PC-3 (cell line): ENCODE data around the gene PLXNA4. TPM values are rescaled to one million over a fixed set of nuclear protein-coding genes. Genes with fewer than 3 reads are reported as not detected.

Experiments
- ATAC-seq: fragments of 200-7000 bp; cut with Tn5 transposase; 2 replicates; pipeline ENCODE4 v1.9.1; 2020; ENCODE audit warnings: mild to moderate bottlenecking, moderate library complexity
- BruUV-seq: library from RNA; stranded (reverse); fragments of 400-500 nt; replicated peaks from 2 replicates; lab custom pipeline; 2021; lab: Mats Ljungman, UMichigan
- CTCF ChIA-PET: fragments of 300-600 bp; sonication (Branson Sonifier 250); formaldehyde crosslinking; loops from one replicate; lab custom pipeline; 2022; ENCODE audit warnings: antibody characterized with exemption; lab: Charles Lee
- POLR2A ChIA-PET: fragments of 300-600 bp; sonication (Branson Sonifier 250); formaldehyde crosslinking; loops from one replicate; lab custom pipeline; 2022; ENCODE audit warnings: antibody characterized with exemption; ENCODE audit not compliant: unreplicated experiment; lab: Charles Lee
- DNase-seq: peaks from one replicate; pipeline ENCODE4 v3.0.0-alpha.2; 2015
- H2AFZ ChIP-seq: fragments of 300-600 bp; sonication (generic); 2 replicates; pipeline ENCODE4 v1.6.0; 2016; ENCODE audit warnings: antibody characterized with exemption, low read length
- H3F3A ChIP-seq: fragments of 300-600 bp; sonication (generic); one replicate; pipeline ENCODE4 v1.6.0; 2017; ENCODE audit warnings: antibody characterized with exemption, low read length, control low read depth, mild to moderate bottlenecking; ENCODE audit not compliant: unreplicated experiment
- H3K27ac ChIP-seq: fragments of 300-600 bp; sonication (generic); 2 replicates; pipeline ENCODE4 v1.5.1; 2016; ENCODE audit warnings: mild to moderate bottlenecking, low read length
- H3K27me3 ChIP-seq: fragments of 300-600 bp; sonication (generic); 2 replicates; pipeline ENCODE4 v1.6.1; 2016; ENCODE audit warnings: low read length, mixed read lengths
- H3K36me3 ChIP-seq: fragments of 300-600 bp; sonication (generic); 2 replicates; pipeline ENCODE4 v1.6.1; 2016; ENCODE audit warnings: low read depth, mixed run types, low read length, mixed read lengths
- H3K4me1 ChIP-seq: fragments of 300-600 bp; sonication (generic); 2 replicates; pipeline ENCODE4 v1.5.1; 2016; ENCODE audit warnings: low read length; ENCODE audit not compliant: insufficient read depth
- H3K4me2 ChIP-seq: fragments of 300-600 bp; sonication (generic); 2 replicates; pipeline ENCODE4 v1.6.0; 2016; ENCODE audit warnings: low read length
- H3K4me3 ChIP-seq: fragments of 300-600 bp; sonication (generic); 2 replicates; pipeline ENCODE4 v1.5.1; 2016; ENCODE audit warnings: mild to moderate bottlenecking, low read length, mixed read lengths
- H3K79me2 ChIP-seq: fragments of 300-600 bp; sonication (generic); 2 replicates; pipeline ENCODE4 v1.6.1; 2017; ENCODE audit warnings: low read length, mixed read lengths
- H3K9ac ChIP-seq: fragments of 300-600 bp; sonication (generic); 2 replicates; pipeline ENCODE4 v1.6.0; 2016; ENCODE audit warnings: mild to moderate bottlenecking, low read length
- H3K9me2 ChIP-seq: fragments of 300-600 bp; sonication (generic); replicated peaks from 2 replicates; pipeline ENCODE4 v1.6.1; 2016; ENCODE audit warnings: mixed run types, low read length, mixed read lengths
- H3K9me3 ChIP-seq: fragments of 300-600 bp; sonication (generic); 2 replicates; pipeline ENCODE4 v1.6.1; 2016; ENCODE audit warnings: low read length, mixed read lengths
- H4K20me1 ChIP-seq: fragments of 300-600 bp; sonication (generic); 2 replicates; pipeline ENCODE4 v1.6.1; 2016; ENCODE audit warnings: low read length, mixed read lengths
- CTCF ChIP-seq: fragments of 300-600 bp; sonication (generic); conservative IDR thresholded peaks from 2 replicates; pipeline ENCODE4 v1.5.1; 2017; ENCODE audit warnings: antibody characterized with exemption, low read depth, mild to moderate bottlenecking, low read length
- EZH2 ChIP-seq: fragments of 300-600 bp; sonication (generic); IDR thresholded peaks from one replicate; pipeline ENCODE4 v1.6.1; 2017; ENCODE audit warnings: antibody characterized with exemption, mild to moderate bottlenecking, low read length; ENCODE audit not compliant: unreplicated experiment
- EZH2phosphoT487 ChIP-seq: fragments of 300-600 bp; sonication (generic); IDR thresholded peaks from 2 replicates; pipeline ENCODE4 v1.6.1; 2018; ENCODE audit warnings: mild to moderate bottlenecking, antibody characterized with exemption, low read length, borderline replicate concordance
- intact Hi-C: fragments of 100-400 bp; cut with micrococcal nuclease; formaldehyde crosslinking; loops from 2 replicates; pipeline ENCODE4 v1.9.0; 2023
- total RNA-seq: library from RNA; depleted of rRNA; stranded (reverse); fragments of >200 nt; gene quantifications from 2 replicates; pipeline ENCODE4 v1.2.3, GENCODE V29; 2014

Gene PLXNA4
- total RNA-seq, 1 experiment from 2014 or later, result 1.2 TPM

- BruUV-seq, result no TSS peak
- Histone ChIP-seq H3K9me2 (no peaks in the 10 kb centered on the region), H3K4me3 (no peak overlapping the region), H3K9me3 (peaks cover 5% of the 10 kb centered on the region; the same call in 1 of the 2 replicates), H3K9ac (no peak overlapping the region), H3K27me3 (no peaks in the 10 kb centered on the region), H3K27ac (no peak overlapping the region), H3K4me2 (no peak overlapping the region), H2AFZ (no peak overlapping the region), H3F3A (no peaks in the 10 kb centered on the region), H3K4me1 (no peaks in the 10 kb centered on the region), H3K36me3 (no peaks in the 10 kb centered on the region), H3K79me2 (no peaks in the 10 kb centered on the region), H4K20me1 (no peaks in the 10 kb centered on the region)
- TF ChIP-seq CTCF, result no peak
- TF ChIP-seq EZH2phosphoT487, result no peak
- TF ChIP-seq EZH2, result no peak
- no peak for DNase-seq
- intact Hi-C loops, result no loop called here
- ATAC-seq, result no peak
- CTCF ChIA-PET, result no interaction called here
- POLR2A ChIA-PET, result no interaction called here
Measured at GRCh38 chr7:132187391-132187790, 388.9 kb downstream of the PLXNA4 start.

- DNase-seq, result no peak
- no peak overlapping the region for H3K9ac ChIP-seq
- H4K20me1 ChIP-seq, result no peaks in the 10 kb centered on the region
- POLR2A ChIA-PET, result no interaction called here
- H3F3A ChIP-seq, result no peaks in the 10 kb centered on the region
- CTCF ChIA-PET, result no interaction called here
- no peak overlapping the region for H3K4me3 ChIP-seq
- H3K9me3 ChIP-seq, result peaks cover 5% of the 10 kb centered on the region; the same call in 1 of the 2 replicates
- TF ChIP-seq EZH2 (no peak), EZH2phosphoT487 (no peak), CTCF (no peak)
- no TSS peak for BruUV-seq
- no peaks in the 10 kb centered on the region for H3K9me2 ChIP-seq
- no peaks in the 10 kb centered on the region for H3K36me3 ChIP-seq
- no peak overlapping the region for H2AFZ ChIP-seq
- no peaks in the 10 kb centered on the region for H3K4me1 ChIP-seq
- no peaks in the 10 kb centered on the region for H3K27me3 ChIP-seq
- intact Hi-C loops, result no loop called here
- H3K27ac ChIP-seq, result no peak overlapping the region
- H3K79me2 ChIP-seq, result no peaks in the 10 kb centered on the region
- no peak overlapping the region for H3K4me2 ChIP-seq
- no peak for ATAC-seq
Measured at GRCh38 chr7:132185150-132185549, 391.1 kb downstream of the PLXNA4 start.

- no peak overlapping the region for H3K27ac ChIP-seq
- H3K9ac ChIP-seq, result no peak overlapping the region
- H3K36me3 ChIP-seq, result no peaks in the 10 kb centered on the region
- TF ChIP-seq CTCF, result no peak
- no peak for TF ChIP-seq EZH2phosphoT487
- TF ChIP-seq EZH2, result no peak
- BruUV-seq, result no TSS peak
- intact Hi-C loops, result no loop called here
- no peak for DNase-seq
- peaks cover 5% of the 10 kb centered on the region; the same call in 1 of the 2 replicates for H3K9me3 ChIP-seq
- H3K9me2 ChIP-seq, result no peaks in the 10 kb centered on the region
- no peaks in the 10 kb centered on the region for H3K27me3 ChIP-seq
- no peaks in the 10 kb centered on the region for H4K20me1 ChIP-seq
- H3K4me1 ChIP-seq, result no peaks in the 10 kb centered on the region
- H3K79me2 ChIP-seq, result no peaks in the 10 kb centered on the region
- CTCF ChIA-PET, result no interaction called here
- no peak overlapping the region for H2AFZ ChIP-seq
- ATAC-seq, result no peak
- no peaks in the 10 kb centered on the region for H3F3A ChIP-seq
- no peak overlapping the region for H3K4me2 ChIP-seq
- no peak overlapping the region for H3K4me3 ChIP-seq
- POLR2A ChIA-PET, result no interaction called here
Measured at GRCh38 chr7:132183781-132184380, 392.4 kb downstream of the PLXNA4 start.
